ENCODE data around the gene HEATR9. TPM values are rescaled to one million over a fixed set of nuclear protein-coding genes. Genes with fewer than 3 reads are reported as not detected.

The HEATR9 gene
- total RNA-seq, 6 experiments from 2014 or later = not detected

GRCh38 chr17:35847006-35847405 lies 21.7 kb downstream of the HEATR9 start:
- TF ChIP-seq CTCF (IDR thresholded peaks at IDR 0.05) = no peak
- TF ChIP-seq POLR2A (IDR thresholded peaks at IDR 0.05) = no peak
- Histone ChIP-seq H3K27ac (peak overlapping the region in 1 of 3 donors; percentile 19), H3K9me3 (no peaks in the 10 kb centered on the region), H3K4me3 (no peak overlapping the region), H3K27me3 (no peaks in the 10 kb centered on the region), H3K36me3 (peaks cover 0 to 50% (median 20%) of the 10 kb centered on the region in 4 donors), H3K4me1 (no peaks in the 10 kb centered on the region)
- WGBS (ENCODE audit: insufficient coverage, low coverage, low lambda C conversion rate, missing lambda C conversion rate) = 61% methylated on average over 2 of the region's 2 CpGs
- no peak for DNase-seq
- intact Hi-C loops (cut with DNase I) = no loop called here
- ATAC-seq = peak in 1 of 4 donors; percentile 30

- H3K27me3 ChIP-seq = no peaks in the 10 kb centered on the region
- ATAC-seq (no peak), DNase-seq (no peak)
- H3K4me3 ChIP-seq = no peak overlapping the region
- H3K4me1 ChIP-seq = no peaks in the 10 kb centered on the region
- intact Hi-C loops (cut with DNase I) = no loop called here
- no peak overlapping the region for H3K27ac ChIP-seq
- H3K36me3 ChIP-seq = peaks cover 0 to 57% (median 22%) of the 10 kb centered on the region in 4 donors
- no peaks in the 10 kb centered on the region for H3K9me3 ChIP-seq
- no peak for TF ChIP-seq CTCF (IDR thresholded peaks at IDR 0.05)
- TF ChIP-seq POLR2A (IDR thresholded peaks at IDR 0.05) = no peak
- WGBS (ENCODE audit: insufficient coverage, low coverage, low lambda C conversion rate, missing lambda C conversion rate) = 90% methylated on average over 3 of the region's 3 CpGs
Observed at GRCh38 chr17:35846055-35846809, 22.5 kb downstream of the HEATR9 start.

- Histone ChIP-seq H3K36me3 (peaks cover 0 to 69% (median 28%) of the 10 kb centered on the region in 4 donors), H3K9me3 (no peaks in the 10 kb centered on the region), H3K27me3 (no peaks in the 10 kb centered on the region), H3K4me1 (no peaks in the 10 kb centered on the region), H3K4me3 (no peak overlapping the region), H3K27ac (no peak overlapping the region)
- no peak for ATAC-seq
- intact Hi-C loops (cut with DNase I) = no loop called here
- WGBS (ENCODE audit: insufficient coverage, low coverage, low lambda C conversion rate, missing lambda C conversion rate) = 96% methylated on average over 14 of the region's 19 CpGs
- no peak for DNase-seq
- TF ChIP-seq CTCF (IDR thresholded peaks at IDR 0.05) (no peak), POLR2A (IDR thresholded peaks at IDR 0.05) (no peak)
Observed at GRCh38 chr17:35844547-35844946, 24.1 kb downstream of the HEATR9 start.

- DNase-seq = no peak
- Histone ChIP-seq H3K4me1 (no peaks in the 10 kb centered on the region), H3K27ac (no peak overlapping the region), H3K27me3 (no peaks in the 10 kb centered on the region), H3K9me3 (no peaks in the 10 kb centered on the region), H3K36me3 (peaks cover 0 to 75% (median 32%) of the 10 kb centered on the region in 4 donors), H3K4me3 (no peak overlapping the region)
- TF ChIP-seq CTCF (IDR thresholded peaks at IDR 0.05) = no peak
- TF ChIP-seq POLR2A (IDR thresholded peaks at IDR 0.05) = no peak
- ATAC-seq = no peak
- 82% methylated on average over 2 of the region's 2 CpGs for WGBS (ENCODE audit: insufficient coverage, low coverage, low lambda C conversion rate, missing lambda C conversion rate)
- intact Hi-C loops (cut with DNase I) = no loop called here
Observed at GRCh38 chr17:35843698-35844097, 25.0 kb downstream of the HEATR9 start.
